Stimulated activated CD4-positive, alpha-beta T cell treated with anti-CD3 and anti-CD28 coated beads, Interleukin-15, amount 100 ng/mL, for 24 hours (primary cell): ENCODE results near the gene NKAIN2.

ENCODE experiments used
- DNase-seq: peaks from one replicate; pipeline ENCODE4 v3.0.0-alpha.2; 2020

Gene NKAIN2

DNA sequence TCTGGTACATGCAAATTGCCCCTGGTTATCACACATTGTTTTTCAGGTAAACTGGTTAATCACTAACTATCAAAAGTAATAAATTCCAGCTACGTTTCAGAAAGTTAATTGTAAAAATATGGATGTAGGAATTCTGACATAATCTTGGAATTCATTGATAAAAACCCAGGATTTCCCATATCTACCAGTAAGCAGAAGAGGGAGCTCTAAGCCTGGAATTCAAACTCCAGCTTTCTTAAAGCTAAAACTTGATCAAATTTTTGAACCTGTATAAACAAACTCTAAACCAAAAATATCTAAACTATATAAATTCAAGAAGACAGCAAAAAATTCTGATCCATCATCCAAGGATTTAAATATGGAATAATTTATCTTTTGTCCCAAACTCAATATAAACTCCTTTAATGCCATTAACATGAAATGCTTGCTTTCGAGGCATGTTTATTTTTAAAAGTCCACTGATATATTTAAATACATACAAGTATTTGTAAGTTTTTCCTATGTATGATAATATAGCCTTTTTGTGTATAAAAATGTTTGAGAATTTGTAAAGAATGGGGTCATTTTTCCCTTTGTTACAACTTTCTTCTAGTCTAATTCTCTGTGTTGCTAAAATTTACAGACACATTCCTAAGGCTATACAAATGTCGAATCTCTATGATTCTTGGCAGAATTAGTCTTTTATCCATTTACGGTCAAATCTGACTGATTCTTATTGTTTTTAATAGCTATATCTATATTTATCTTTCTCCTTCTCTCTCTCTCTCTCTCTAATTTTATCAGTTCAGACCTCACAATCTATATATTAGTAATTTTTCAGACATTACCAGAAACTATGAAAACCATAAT, 1067.2 kb downstream of the NKAIN2 start:
- DNase-seq, result no peak

DNA sequence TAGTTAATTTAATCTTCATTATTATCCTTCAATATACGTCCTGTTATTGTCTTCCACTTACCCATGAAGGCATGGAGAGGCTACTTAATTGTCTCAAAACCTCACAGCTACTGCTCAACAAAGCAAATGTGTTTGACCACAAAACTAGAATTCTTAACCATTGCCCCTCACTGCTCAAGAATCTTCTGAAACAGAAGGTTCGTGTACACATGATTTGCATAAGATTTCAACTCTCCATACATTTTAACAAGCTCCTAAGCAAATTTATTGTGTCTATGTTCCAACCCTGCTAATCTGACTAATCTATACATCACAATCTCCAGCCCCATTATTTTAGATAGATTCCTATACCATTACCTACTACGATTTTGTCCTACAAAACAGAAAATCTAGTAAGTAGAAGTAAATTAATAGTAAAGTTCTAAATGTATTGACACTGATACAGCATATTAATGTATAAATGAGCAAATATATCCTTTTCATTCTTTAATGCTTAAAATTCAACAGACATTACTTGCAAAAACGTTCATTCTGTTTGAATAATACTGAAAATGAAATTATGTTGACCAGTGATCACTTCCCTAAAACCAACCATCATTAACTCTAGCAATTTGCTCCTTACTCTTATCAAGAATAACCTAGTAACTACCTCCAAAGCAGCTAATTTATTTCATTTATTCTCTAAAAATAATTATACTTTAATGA, 1068.8 kb downstream of the NKAIN2 start:
- no peak for DNase-seq

DNA sequence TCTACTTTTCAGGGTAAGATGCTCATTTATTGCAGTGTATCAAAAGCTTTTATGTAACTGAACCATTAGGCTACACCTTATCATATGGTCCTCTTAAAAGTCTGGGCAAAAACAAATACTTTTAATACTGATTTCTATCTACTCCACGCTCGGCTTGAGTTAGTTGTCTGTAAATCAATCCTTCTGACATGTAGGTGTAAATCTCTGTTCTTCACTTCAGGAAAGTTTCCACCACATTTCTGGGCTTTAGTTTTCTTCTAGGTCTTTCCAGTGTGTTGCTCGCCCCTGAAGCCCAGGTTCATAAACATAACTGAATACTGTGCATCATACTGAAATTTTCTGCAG, 1069.4 kb downstream of the NKAIN2 start:
- DNase-seq, result no peak
